ENCODE results near the gene EGFLAM. TPM values are rescaled to one million over a fixed set of nuclear protein-coding genes. Genes with fewer than 3 reads are reported as not detected.
A peak's percentile ranks its signal among the peaks of the same experiment; 100 is the strongest.

EGFLAM gene
- total and polyA plus RNA-seq, 9 of the 15 experiments (the other 6 are each of a cell fraction or from before 2014, with no cell fraction given) = 0.09 to 2.5 (median 1.0) TPM

- TF ChIP-seq JUN (IDR thresholded peaks at IDR 0.05; ENCODE audit: borderline replicate concordance, low read depth, low read length) = no peak
- TF ChIP-seq JUN (CRISPR knock-in tag; IDR thresholded peaks at IDR 0.05; ENCODE audit: borderline replicate concordance) = no peak
- TF ChIP-seq EP300 (IDR thresholded peaks at IDR 0.05; ENCODE audit: low read length) = peak; percentile 52; the same call in 1 of the 2 replicates
- TF ChIP-seq ZNF75A (CRISPR knock-in tag; IDR thresholded peaks at IDR 0.05) = no peak
- no peak for TF ChIP-seq KLF16 (IDR thresholded peaks at IDR 0.05)
- TF ChIP-seq ZNF184 (CRISPR knock-in tag; IDR thresholded peaks at IDR 0.05) = no peak
- TF ChIP-seq NR0B1 (IDR thresholded peaks at IDR 0.05; ENCODE audit: partially characterized antibody) = no peak
- no peak for TF ChIP-seq MTA2 (IDR thresholded peaks at IDR 0.05; ENCODE audit: low read depth)
- no peak for TF ChIP-seq SRSF1 (IDR thresholded peaks at IDR 0.05; ENCODE audit: low read depth, low read length)
- no peak for TF ChIP-seq ZMIZ1 (IDR thresholded peaks at IDR 0.05; ENCODE audit: low read depth in 2 of 2, low read length in 2 of 2)
- no peak for TF ChIP-seq ARID4B (CRISPR knock-in tag; IDR thresholded peaks at IDR 0.05)
- TF ChIP-seq HOMEZ (CRISPR knock-in tag; IDR thresholded peaks at IDR 0.05) = no peak
- no peak for TF ChIP-seq AFF1 (IDR thresholded peaks at IDR 0.05; ENCODE audit: low read depth in 1 of 2, partially characterized antibody in 2 of 2)
Measured at GRCh38 chr5:38382898-38383297, 124.5 kb downstream of the EGFLAM start (continued).

All from K562 (cell line).